ENCODE results near the gene SHQ1. TPM values are rescaled to one million over a fixed set of nuclear protein-coding genes. Genes with fewer than 3 reads are reported as not detected.

SHQ1 gene
- total and polyA plus RNA-seq, 9 of the 15 experiments (the other 6 are each of a cell fraction or from before 2014, with no cell fraction given), result 9.2 to 25.0 (median 14.1) TPM

- TF ChIP-seq DMBX1 (CRISPR knock-in tag; IDR thresholded peaks at IDR 0.05; ENCODE audit: borderline replicate concordance) (peak; percentile 29; the same call in 1 of the 2 replicates), LEF1 (IDR thresholded peaks at IDR 0.05) (0 out of 2 replicates have a peak, but pooled peaks have one; percentile 35), ESRRA (IDR thresholded peaks at IDR 0.05; ENCODE audit: borderline replicate concordance, low read depth) (peak; percentile 78), USF1 (CRISPR knock-in tag; IDR thresholded peaks at IDR 0.05) (peak; percentile 34; the same call in 1 of the 2 replicates), HMGXB4 (CRISPR knock-in tag; IDR thresholded peaks at IDR 0.05) (no peak), CUX1 (CRISPR knock-in tag; IDR thresholded peaks at IDR 0.05) (no peak), ZNF197 (CRISPR knock-in tag; IDR thresholded peaks at IDR 0.05; ENCODE audit: low read depth) (no peak), TAF1 (IDR thresholded peaks at IDR 0.05; ENCODE audit: control insufficient read depth, extremely low read depth, insufficient read depth, low read length, severe bottlenecking) (no peak), MXD1 (CRISPR knock-in tag; IDR thresholded peaks at IDR 0.05; ENCODE audit: borderline replicate concordance, poor library complexity, severe bottlenecking) (no peak), RFX7 (CRISPR knock-in tag; IDR thresholded peaks at IDR 0.05) (no peak), SPI1 (IDR thresholded peaks at IDR 0.05; ENCODE audit: borderline replicate concordance, low read depth, low read length) (no peak), MTF1 (CRISPR knock-in tag; IDR thresholded peaks at IDR 0.05; ENCODE audit: borderline replicate concordance) (no peak), RFX5 (IDR thresholded peaks at IDR 0.05; ENCODE audit: low read depth, low read length) (no peak), ID3 (CRISPR knock-in tag; IDR thresholded peaks at IDR 0.05) (no peak), ID3 (tag; IDR thresholded peaks at IDR 0.05) (0 out of 2 replicates have a peak, but pooled peaks have one; percentile 16), SP1 (CRISPR knock-in tag; IDR thresholded peaks at IDR 0.05) (no peak), NCOR1 (IDR thresholded peaks at IDR 0.05) (peak; percentile 49; the same call in 1 of the 2 replicates), ZNF282 (CRISPR knock-in tag; IDR thresholded peaks at IDR 0.05) (no peak)
Measured at GRCh38 chr3:72739531-72740466, 108.4 kb downstream of the SHQ1 start (continued).
